Pericardium fibroblast (primary cell): Measurements from ENCODE around the gene SLFN12. TPM values are rescaled to one million over a fixed set of nuclear protein-coding genes. Genes with fewer than 3 reads are reported as not detected.

Source experiments
- total RNA-seq: library from RNA; depleted of rRNA; stranded (reverse); fragments of >200 nt; gene quantifications from 2 replicates; pipeline ENCODE4 v1.2.3, GENCODE V29; 2015

SLFN12 gene
- total RNA-seq: 11.5 and 15.2 TPM in 2 replicates

GRCh38 chr17:35432176-35433074, at the start of gene SLFN12:
TSS of gene SLFN12 (minus strand) at chr17:35432500. CDS start at chr17:35423028, 9,472 bp downstream.

GRCh38 chr17:35448214-35448898, 16.1 kb upstream of the SLFN12 start, which contains the start of gene SLFN13:
TSS of gene SLFN13 (minus strand) at chr17:35448766. CDS start at chr17:35445680, 3,086 bp downstream.

GRCh38 chr17:35373534-35373983, 58.7 kb downstream of the SLFN12 start, which contains the start of gene SLFN11:
TSS of gene SLFN11 (minus strand) at chr17:35373621. CDS start at chr17:35363807, 9,814 bp downstream.

Other genes starting within 250 kb of the SLFN12 start
- not detected in 2 replicates for gene SLC35G3, start 238.1 kb downstream of the SLFN12 start, total RNA-seq
- gene SLFN5, start 189.4 kb downstream of the SLFN12 start, total RNA-seq: 25.2 and 39.8 TPM in 2 replicates
- gene SLFN11, start 58.9 kb downstream of the SLFN12 start, total RNA-seq: 24.9 and 26.1 TPM in 2 replicates
- 0.85 and 2.7 TPM in 2 replicates for gene SLFN13, start 16.3 kb upstream of the SLFN12 start, total RNA-seq
- not detected in 2 replicates for gene SLFN12L, start 105.2 kb upstream of the SLFN12 start, total RNA-seq
- not detected in 2 replicates for gene SLFN14, start 128.3 kb upstream of the SLFN12 start, total RNA-seq
- 5.8 and 7.2 TPM in 2 replicates for gene PEX12, start 146.1 kb upstream of the SLFN12 start, total RNA-seq
- 43.6 and 52.9 TPM in 2 replicates for gene AP2B1, start 154.8 kb upstream of the SLFN12 start, total RNA-seq